ENCODE data around the gene QRICH2. TPM values are rescaled to one million over a fixed set of nuclear protein-coding genes. Genes with fewer than 3 reads are reported as not detected.
A peak's percentile ranks its signal among the peaks of the same experiment; 100 is the strongest.
"Not testable (repeated sequence)": the region's sequence is repeated elsewhere in the genome, so short reads cannot be mapped to it uniquely, and the experiment has no call there.

QRICH2 gene
- total RNA-seq, 2 donors from 2014 or later = 0.83 to 1.6 TPM

- intact Hi-C loops (cut with DNase I) = no loop called here
- DNase-seq (ENCODE audit: low spot score) = no peak
Observed at GRCh38 chr17:76335716-76336381, 27.8 kb upstream of the QRICH2 start.

GRCh38 chr17:76333673-76334505 is 25.8 kb upstream of the QRICH2 start:
- DNase-seq (ENCODE audit: low spot score) = no peak

GRCh38 chr17:76331083-76331482 is 23.0 kb upstream of the QRICH2 start:
- intact Hi-C loops (cut with DNase I) = no loop called here

More at GRCh38 chr17:76333673-76334505, 25.8 kb upstream of the QRICH2 start:
- intact Hi-C loops (cut with DNase I) = no loop called here

GRCh38 chr17:76329664-76330063 is 21.6 kb upstream of the QRICH2 start:
- intact Hi-C loops (cut with DNase I) = no loop called here
- DNase-seq (ENCODE audit: low spot score) = no peak

More at GRCh38 chr17:76331083-76331482, 23.0 kb upstream of the QRICH2 start:
- no peak for DNase-seq (ENCODE audit: low spot score)

GRCh38 chr17:76327696-76328095 is 19.6 kb upstream of the QRICH2 start:
- no peak for DNase-seq (ENCODE audit: low spot score)
- intact Hi-C loops (cut with DNase I) = no loop called here

GRCh38 chr17:76326306-76326705 is 18.2 kb upstream of the QRICH2 start:
- DNase-seq (ENCODE audit: low spot score) = no peak
- intact Hi-C loops (cut with DNase I) = no loop called here

- DNase-seq (ENCODE audit: low spot score) = no peak
- intact Hi-C loops (cut with DNase I) = no loop called here
Observed at GRCh38 chr17:76318586-76318985, 10.5 kb upstream of the QRICH2 start.

- intact Hi-C loops (cut with DNase I) = no loop called here
Observed at GRCh38 chr17:76317535-76317934, 9.5 kb upstream of the QRICH2 start.

GRCh38 chr17:76314392-76315227 is 6.5 kb upstream of the QRICH2 start:
- peak; percentile 71 for DNase-seq (ENCODE audit: low spot score)
- intact Hi-C loops (cut with DNase I) = no loop called here

More at GRCh38 chr17:76317535-76317934, 9.5 kb upstream of the QRICH2 start:
- no peak for DNase-seq (ENCODE audit: low spot score)

- intact Hi-C loops (cut with DNase I) = no loop called here
- DNase-seq (ENCODE audit: low spot score) = peak; percentile 13
Observed at GRCh38 chr17:76312735-76313134, 4.7 kb upstream of the QRICH2 start.

GRCh38 chr17:76309461-76309860 is 1.4 kb upstream of the QRICH2 start:
- no peak for DNase-seq (ENCODE audit: low spot score)
- intact Hi-C loops (cut with DNase I) = no loop called here

GRCh38 chr17:76307299-76307965 is 644 bp downstream of the QRICH2 start:
- DNase-seq (ENCODE audit: low spot score) = peak; percentile 74
- intact Hi-C loops (cut with DNase I) = no loop called here

- intact Hi-C loops (cut with DNase I) = not testable (repeated sequence)
- peak; percentile 31 for DNase-seq (ENCODE audit: low spot score)
Observed at GRCh38 chr17:76305135-76305454, 3.0 kb downstream of the QRICH2 start.

- DNase-seq (ENCODE audit: low spot score) = peak; percentile 60
- intact Hi-C loops (cut with DNase I) = loop anchor here (5.0 kb wide), 1 partner anchor 93 kb away; no protein-coding TSS in a partner anchor
Observed at GRCh38 chr17:76304226-76305134, 3.6 kb downstream of the QRICH2 start.

- intact Hi-C loops (cut with DNase I) = no loop called here
- no peak for DNase-seq (ENCODE audit: low spot score)
Observed at GRCh38 chr17:76297436-76297835, 10.6 kb downstream of the QRICH2 start.

- intact Hi-C loops (cut with DNase I) = no loop called here
- DNase-seq (ENCODE audit: low spot score) = no peak
Observed at GRCh38 chr17:76296889-76297288, 11.2 kb downstream of the QRICH2 start.

- intact Hi-C loops (cut with DNase I) = no loop called here
- no peak for DNase-seq (ENCODE audit: low spot score)
Observed at GRCh38 chr17:76296186-76296585, 11.9 kb downstream of the QRICH2 start.

- no peak for DNase-seq (ENCODE audit: low spot score)
- intact Hi-C loops (cut with DNase I) = no loop called here
Observed at GRCh38 chr17:76293106-76293505, 15.0 kb downstream of the QRICH2 start.

Data from posterior vena cava (tissue), 2 donors.